Heart left ventricle (tissue), 13 donors: ENCODE results near the gene ARHGAP44.

ENCODE experiments used
- CTCF ChIP-seq, 12 donors: fragments of 200-600 bp; sonication (generic) in 4 of 12; IDR thresholded peaks; one replicate each; pipeline versions ENCODE4 v1.5.0 to v1.8.0; 2018 to 2022; ENCODE audit warnings: antibody characterized with exemption in 12 of 12, mild to moderate bottlenecking in 5 of 12
- POLR2A ChIP-seq, 2 donors: fragments of 450-650 bp; IDR thresholded peaks; one replicate each; pipeline ENCODE4 v1.6.1; 2017; ENCODE audit warnings: antibody characterized with exemption in 2 of 2, mild to moderate bottlenecking in 2 of 2, moderate library complexity in 2 of 2
- donor health status: ischemic (EF 13 %, LVEDD 7.1; RV severe dilation, severe dysfunction).
- donor health status: DM: no; HTN: yes; CAD: no.
- donor health status: DM: no; HTN: no; CAD: no.
- donor health status: ischemic (EF 25% LVEDD 6.9; RV normal size, moderate dysfunction).
- donor health status: ischemic (EF 25% LVEDD 5.7; RV mildly dilated, moderate dysfunction).
- donor health status: ischemic (EF 35%, LVEDD 5.7; RV mildly dilated, moderate dysfunction).
- donor health status: nonischemic (EF 11% LVEDD 7.7; RV severe dilation, severe dysfunction).
- donor health status: DM: yes; HTN: yes; CAD: no.
- donor health status: PGD.
- donor health status: ischemic (EF 29% LVEDD 5.4; RV normal size, mild dysfunction).
- donor health status: nonischemic (EF 23%, LVEDD 6.1; RV moderate dilation, normal function).

GRCh38 chr17:12839042-12839441, 49.7 kb downstream of the ARHGAP44 start:
- TF ChIP-seq CTCF (IDR thresholded peaks at IDR 0.05): no peak
- no peak for TF ChIP-seq POLR2A (IDR thresholded peaks at IDR 0.05)
